GM12878 (cell line): ENCODE data around the gene AHNAK. TPM values are rescaled to one million over a fixed set of nuclear protein-coding genes. Genes with fewer than 3 reads are reported as not detected.

Experiments used
- ATAC-seq: fragments of 200-7000 bp; cut with Tn5 transposase; 3 replicates; pipeline ENCODE4 v1.9.1; 2020; ENCODE audit warnings: mild to moderate bottlenecking, moderate library complexity
- BruUV-seq: library from RNA; stranded (reverse); fragments of 400-500 nt; replicated peaks from 2 replicates; lab custom pipeline; 2021; lab: Mats Ljungman, UMichigan
- CTCF ChIA-PET: fragments of 300-600 bp; sonication (Branson Sonifier 250); formaldehyde crosslinking; extraction: SDS; loops from one replicate; lab custom pipeline; 2021; ENCODE audit warnings: inconsistent platforms; lab: Yijun Ruan, JAX
- POLR2A ChIA-PET: fragments of 350-600 bp; formaldehyde crosslinking; extraction: SDS; loops from one replicate; lab custom pipeline; 2021; ENCODE audit warnings: inconsistent platforms; lab: Charles Lee
- RAD21 ChIA-PET: fragments of 300-600 bp; sonication (Branson Sonifier 250); formaldehyde crosslinking; loops from one replicate; lab custom pipeline; 2023; ENCODE audit warnings: antibody characterized with exemption; ENCODE audit not compliant: unreplicated experiment; lab: Charles Lee
- SMC1A ChIA-PET: fragments of 300-600 bp; sonication (Branson Sonifier 250); formaldehyde crosslinking; loops from one replicate; lab custom pipeline; 2023; ENCODE audit not compliant: unreplicated experiment, uncharacterized antibody; lab: Charles Lee
- DNase-seq: peaks from one replicate; pipeline ENCODE4 v3.0.0-alpha.2; 2011; ENCODE audit warnings: low read depth, low spot score
- FAIRE-seq: peaks from 3 replicates; lab custom pipeline; 2011; peaks lifted over from hg19 to GRCh38; lab: Jason Lieb, UNC
- H2AFZ ChIP-seq: 2 replicates; pipeline ENCODE4 v1.6.0; 2011; ENCODE audit warnings: low read depth, low read length, control low read depth; ENCODE audit not compliant: control insufficient read depth
- H3K27ac ChIP-seq: 2 replicates; pipeline ENCODE4 v1.5.1; 2011; ENCODE audit warnings: control low read depth; ENCODE audit not compliant: control insufficient read depth, insufficient read depth
- H3K27me3 ChIP-seq, 2 experiments: replicated peaks in 1 of 2; 2 replicates each; pipeline versions ENCODE4 v1.6.0 to v1.6.1; 2011; ENCODE audit warnings: low read length in 1 of 2; ENCODE audit not compliant: control insufficient read depth in 2 of 2, insufficient read depth in 2 of 2
- H3K36me3 ChIP-seq, 2 experiments: 2 replicates each; pipeline ENCODE4 v1.5.1; 2011; ENCODE audit warnings: low read length in 1 of 2; ENCODE audit not compliant: control insufficient read depth in 2 of 2, insufficient read depth in 2 of 2
- H3K4me1 ChIP-seq: 2 replicates; pipeline ENCODE4 v1.6.1; 2011; ENCODE audit warnings: mild to moderate bottlenecking, low read length, moderate library complexity, mixed read lengths; ENCODE audit not compliant: control insufficient read depth, insufficient read depth
- H3K4me2 ChIP-seq: 2 replicates; pipeline ENCODE4 v1.6.0; 2011; ENCODE audit warnings: control low read depth; ENCODE audit not compliant: control insufficient read depth, insufficient read depth
- H3K4me3 ChIP-seq: fragments of 200-600 bp; sonication (generic); 2 replicates; pipeline ENCODE4 v1.5.1; 2016
- H3K79me2 ChIP-seq: 2 replicates; pipeline ENCODE4 v1.6.0; 2011; ENCODE audit warnings: low read length; ENCODE audit not compliant: control insufficient read depth, insufficient read depth
- H3K9ac ChIP-seq: 2 replicates; pipeline ENCODE4 v1.8.0; 2011; ENCODE audit warnings: low read length, control low read depth, mixed read lengths; ENCODE audit not compliant: control insufficient read depth, insufficient read depth
- H3K9me3 ChIP-seq: replicated peaks from 3 replicates; pipeline ENCODE4 v1.5.1; 2011; ENCODE audit warnings: mild to moderate bottlenecking, low read length; ENCODE audit not compliant: control insufficient read depth, insufficient read depth
- H4K20me1 ChIP-seq: 2 replicates; pipeline ENCODE4 v1.6.0; 2011; ENCODE audit not compliant: control insufficient read depth, insufficient read depth
- ATF2 ChIP-seq: IDR thresholded peaks from 2 replicates; pipeline ENCODE4 v1.6.1; 2012; ENCODE audit warnings: low read length, inconsistent platforms
- ATF3 ChIP-seq: IDR thresholded peaks from 2 replicates; pipeline ENCODE4 v1.6.1; 2011; ENCODE audit warnings: low read depth, mild to moderate bottlenecking, low read length, moderate library complexity, borderline replicate concordance; ENCODE audit errors: extremely low read depth
- BHLHE40 ChIP-seq, 2 experiments: fragments of 450-650 bp in 1 of 2; IDR thresholded peaks; 2 replicates each; pipeline ENCODE4 v1.6.1; 2011 to 2017; ENCODE audit warnings: low read depth in 2 of 2, borderline replicate concordance in 1 of 2, improper control_type of control experiment in 1 of 2, low read length in 1 of 2, mild to moderate bottlenecking in 1 of 2
- EZH2 ChIP-seq: IDR thresholded peaks from 2 replicates; pipeline ENCODE4 v1.6.1; 2012; ENCODE audit warnings: low read depth, mild to moderate bottlenecking, control low read depth, inconsistent platforms, low read length, borderline replicate concordance; ENCODE audit not compliant: control insufficient read depth
- HCFC1 ChIP-seq: fragments of 150-350 bp; IDR thresholded peaks from 2 replicates; pipeline ENCODE4 v1.6.1; 2014; ENCODE audit warnings: low read length
- IKZF1 ChIP-seq: fragments of 450-650 bp; conservative IDR thresholded peaks from 2 replicates; pipeline ENCODE4 v1.6.1; 2017; ENCODE audit warnings: antibody characterized with exemption, mild to moderate bottlenecking
- KLF5 ChIP-seq: fragments of 450-650 bp; IDR thresholded peaks from 2 replicates; pipeline ENCODE4 v1.6.1; 2014; ENCODE audit warnings: mild to moderate bottlenecking; ENCODE audit not compliant: partially characterized antibody
- NR2C1 ChIP-seq: fragments of 450-650 bp; IDR thresholded peaks from 2 replicates; pipeline ENCODE4 v1.6.1; 2017; ENCODE audit warnings: antibody characterized with exemption, mild to moderate bottlenecking, moderate library complexity
- PML ChIP-seq: IDR thresholded peaks from 2 replicates; pipeline ENCODE4 v1.6.1; 2012; ENCODE audit warnings: low read length, inconsistent platforms
- POU2F2 ChIP-seq: IDR thresholded peaks from 3 replicates; pipeline ENCODE4 v1.6.1; 2011; ENCODE audit warnings: low read depth, mild to moderate bottlenecking, low read length, borderline replicate concordance
- SIX5 ChIP-seq: IDR thresholded peaks from 2 replicates; pipeline ENCODE4 v1.6.1; 2011; ENCODE audit warnings: mild to moderate bottlenecking, low read depth, low read length, moderate library complexity; ENCODE audit not compliant: severe bottlenecking
- TBL1XR1 ChIP-seq: IDR thresholded peaks from 2 replicates; pipeline ENCODE4 v1.6.1; 2012; ENCODE audit warnings: low read depth, low read length, improper control_type of control experiment
- USF1 ChIP-seq: IDR thresholded peaks from 2 replicates; pipeline ENCODE4 v1.6.1; 2011; ENCODE audit warnings: borderline replicate concordance, low read depth, mild to moderate bottlenecking, moderate library complexity, mixed read lengths, low read length; ENCODE audit not compliant: insufficient read depth; ENCODE audit errors: extremely low read length
- ZBTB4 ChIP-seq: fragments of 450-650 bp; formaldehyde crosslinking; IDR thresholded peaks from 2 replicates; pipeline ENCODE4 v1.4.0; 2022; ENCODE audit warnings: mild to moderate bottlenecking, moderate library complexity
- ZNF207 ChIP-seq: fragments of 450-650 bp; IDR thresholded peaks from 2 replicates; pipeline ENCODE4 v1.6.1; 2014; ENCODE audit warnings: antibody characterized with exemption, mild to moderate bottlenecking, borderline replicate concordance
- WGBS: methylation state at CpG from one replicate; pipeline ENCODE4 v1.1.6; 2016; ENCODE audit warnings: low lambda C conversion rate; ENCODE audit not compliant: insufficient replicate concordance, insufficient coverage; ENCODE audit errors: missing lambda C conversion rate; 5-methylcytosine and 5-hydroxymethylcytosine counted together
- in situ Hi-C: fragments of 300-500 bp; cut with MboI; formaldehyde crosslinking; loops from 9 replicates; pipeline ENCODE4 v1.14.3; 2018; ENCODE audit warnings: mixed read lengths
- intact Hi-C: fragments of 100-400 bp; cut with micrococcal nuclease; formaldehyde crosslinking; loops from one replicate; pipeline ENCODE4 v1.14.2; 2022; ENCODE audit not compliant: unreplicated experiment
- polyA plus RNA-seq, 11 experiments: library from polyadenylated mRNA; depleted of rRNA in 4 of 11; unstranded in 6 of 11; stranded (reverse) in 5 of 11; fragments of >200 nt; fragmentation: Nextera tagmentation in 4 of 11; fragmentation: Illumina TruSeq in 1 of 11; extraction: Ambion mirVana in 4 of 11; extraction: Trizol in 1 of 11; gene quantifications; 1 replicate in 1 of 11; 2 replicates in 10 of 11; pipeline versions ENCODE4 v1.2.1 to v1.2.3, GENCODE V29; 2011 to 2016; ENCODE audit warnings: inconsistent platforms in 2 of 11, missing spikeins in 2 of 11, low read depth in 1 of 11
- total RNA-seq, 4 experiments: library from RNA; depleted of rRNA in 3 of 4; stranded (reverse); fragments of >200 nt in 3 of 4; fragmentation: Illumina TruSeq in 1 of 4; extraction: Trizol in 1 of 4; gene quantifications; 2 replicates each; pipeline versions ENCODE4 v1.2.1 to v1.2.3, GENCODE V29; 2013 to 2021

Gene AHNAK
- total and polyA plus RNA-seq, 10 of the 15 experiments (the other 5 are each of a cell fraction or from before 2014, with no cell fraction given): 0.76 to 90.3 (median 19.4) TPM

GRCh38 chr11:62472063-62472884 is 74.3 kb downstream of the AHNAK start:
- RAD21 ChIA-PET: no interaction called here
- no peak overlapping the region for H3K27ac ChIP-seq
- H3K79me2 ChIP-seq: no peaks in the 10 kb centered on the region
- H3K27me3 ChIP-seq: no peaks in the 10 kb centered on the region; a peak in 1 of 4 replicates
- in situ Hi-C loops: no loop called here
- no peak overlapping the region for H3K9ac ChIP-seq
- CTCF ChIA-PET: no interaction called here
- POLR2A ChIA-PET: interaction anchor here (0.6 kb wide), 1 partner anchor 209 kb away, joined by 3 read pairs; no protein-coding TSS in a partner anchor
- H2AFZ ChIP-seq: no peak overlapping the region
- intact Hi-C loops: no loop called here
- SMC1A ChIA-PET: no interaction called here
- no peaks in the 10 kb centered on the region for H4K20me1 ChIP-seq
- no TSS peak for BruUV-seq
- no peak overlapping the region for H3K4me2 ChIP-seq
- no peak for DNase-seq
- H3K36me3 ChIP-seq: no peaks in the 10 kb centered on the region
- WGBS: 60% methylated on average over 9 of the region's 9 CpGs
- TF ChIP-seq NR2C1: no peak
- no peak for TF ChIP-seq PML
- no peak for TF ChIP-seq ZNF207
- no peak for TF ChIP-seq SIX5
- no peak for TF ChIP-seq HCFC1
- no peak for TF ChIP-seq TBL1XR1
- TF ChIP-seq BHLHE40 (IDR thresholded peaks at IDR 0.05; ENCODE audit: borderline replicate concordance in 1 of 2, low read depth in 2 of 2, low read length in 1 of 2): no peak
- TF ChIP-seq USF1: no peak
- no peak for TF ChIP-seq ATF2
- no peak for TF ChIP-seq IKZF1
- no peak for TF ChIP-seq ZBTB4
- TF ChIP-seq EZH2: no peak
- no peak for TF ChIP-seq ATF3
- TF ChIP-seq KLF5: no peak
- TF ChIP-seq POU2F2: no peak
- no peaks in the 10 kb centered on the region for H3K4me1 ChIP-seq
- no peak overlapping the region for H3K4me3 ChIP-seq
- H3K9me3 ChIP-seq: no peaks in the 10 kb centered on the region
- no peak for FAIRE-seq
- no peak for ATAC-seq
